Right cardiac atrium (tissue), 5 donors: Measurements from ENCODE around the gene SOWAHA. TPM values are rescaled to one million over a fixed set of nuclear protein-coding genes. Genes with fewer than 3 reads are reported as not detected.

ENCODE experiments used
- ATAC-seq, 2 donors: fragments of 200-7000 bp; cut with Tn5 transposase; one replicate each; pipeline versions ENCODE4 v1.8.0 to v1.9.1; 2020; ENCODE audit warnings: moderate library complexity in 2 of 2, mild to moderate bottlenecking in 1 of 2
- DNase-seq, 3 donors: peaks; one replicate each; pipeline ENCODE4 v3.0.0-alpha.2; 2020
- H3K27ac ChIP-seq: one replicate; pipeline ENCODE4 v1.5.1; 2013; ENCODE audit warnings: mild to moderate bottlenecking, low read length, control low read depth, moderate library complexity
- H3K27me3 ChIP-seq: one replicate; pipeline ENCODE4 v1.6.1; 2013; ENCODE audit not compliant: control insufficient read depth, insufficient read depth
- H3K4me1 ChIP-seq: one replicate; pipeline ENCODE4 v1.6.1; 2013; ENCODE audit warnings: low read length; ENCODE audit not compliant: control insufficient read depth, insufficient read depth
- H3K4me3 ChIP-seq: one replicate; pipeline ENCODE4 v1.5.1; 2013; ENCODE audit warnings: low read length, control low read depth
- H3K9me3 ChIP-seq: one replicate; pipeline ENCODE4 v1.6.1; 2013; ENCODE audit warnings: low read length; ENCODE audit not compliant: control insufficient read depth
- WGBS: extraction: QIAGEN DNeasy Blood & Tissue Kit; methylation state at CpG from one replicate; pipeline ENCODE4 v1.1.7; 2013; 5-methylcytosine and 5-hydroxymethylcytosine counted together
- intact Hi-C, 4 donors: fragments of 100-400 bp; cut with DNase I; formaldehyde crosslinking; loops; one replicate each; pipeline versions ENCODE4 v1.11.0 to v1.14.0; 2022 to 2023
- polyA plus RNA-seq: library from polyadenylated mRNA; stranded (reverse); fragments of 200-250 nt; gene quantifications from one replicate; pipeline ENCODE4 v1.2.3, GENCODE V29; 2013
- total RNA-seq, 4 donors: library from RNA; stranded (reverse); fragmentation: NEBNext Ultra II Directional; extraction: Animal tissue kit (Norgen Biotek cat#: 25700); gene quantifications; one replicate each; pipeline ENCODE4 v1.2.1, GENCODE V29; 2021
- donor health status: healthy with polysubstance abuse.
- donor health status: DM: no; HTN: yes; CAD: no.
- donor health status: DM: no; HTN: no; CAD: no.
- donor health status: DM: no; HTN: yes; CAD: no; lungs with severe emphysema.
- donor health status: DM: yes; HTN: yes; CAD: no.

Gene SOWAHA
- total and polyA plus RNA-seq, 5 donors = 0.05 to 0.11 TPM; not detected in 3

- no peak overlapping the region for H3K4me3 ChIP-seq
- H3K27me3 ChIP-seq = no peaks in the 10 kb centered on the region
- ATAC-seq = no peak
- no peaks in the 10 kb centered on the region for H3K9me3 ChIP-seq
- intact Hi-C loops = no loop called here
- DNase-seq = no peak
- H3K4me1 ChIP-seq = no peaks in the 10 kb centered on the region
- no peak overlapping the region for H3K27ac ChIP-seq
- 77% methylated on average over 2 of the region's 2 CpGs for WGBS
Measured at GRCh38 chr5:132837868-132838267, 24.8 kb downstream of the SOWAHA start.

DNA sequence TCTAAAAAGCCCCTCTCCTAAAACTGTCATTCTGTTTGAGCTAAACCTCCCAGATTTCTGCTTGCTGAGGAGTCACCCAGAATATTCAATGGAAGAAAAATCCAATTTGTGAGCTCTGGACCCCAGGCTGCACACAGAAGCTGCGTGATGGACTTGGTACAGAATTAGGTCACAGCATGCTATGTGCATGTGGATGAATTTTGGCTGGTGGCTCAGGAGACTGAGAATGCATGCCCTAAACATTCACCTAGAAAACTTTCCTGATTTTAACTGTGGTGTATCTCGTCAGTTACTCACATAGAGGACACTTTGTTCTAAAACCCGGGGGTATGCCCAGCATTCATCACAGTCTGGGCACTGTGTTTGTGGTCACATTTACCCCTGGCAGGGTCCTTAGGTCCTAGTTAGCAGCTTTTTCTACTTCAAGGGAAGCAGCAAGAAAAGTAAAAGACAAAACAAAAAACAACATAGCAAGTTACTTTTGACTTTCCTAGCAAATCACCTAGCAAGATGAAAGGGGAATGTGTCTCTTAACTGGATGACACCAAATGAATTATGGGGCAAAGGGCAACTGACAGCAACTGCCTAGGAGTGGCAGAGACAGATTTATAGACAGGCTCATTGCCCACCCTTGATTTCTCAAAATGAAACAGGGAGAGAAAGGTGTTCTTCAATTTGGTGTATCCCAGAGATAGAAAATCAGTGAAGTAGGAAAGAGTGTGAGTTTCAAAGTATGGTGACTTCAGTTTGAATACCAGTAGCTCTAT lies 25.6 kb downstream of the SOWAHA start:
- no peaks in the 10 kb centered on the region for H3K9me3 ChIP-seq
- no peaks in the 10 kb centered on the region for H3K4me1 ChIP-seq
- intact Hi-C loops = no loop called here
- DNase-seq = no peak
- H3K4me3 ChIP-seq = no peak overlapping the region
- ATAC-seq = no peak
- 87% methylated on average over 3 of the region's 3 CpGs for WGBS
- no peaks in the 10 kb centered on the region for H3K27me3 ChIP-seq
- H3K27ac ChIP-seq = no peak overlapping the region

- DNase-seq (no peak), ATAC-seq (peak; percentile 59 to 73)
- no peaks in the 10 kb centered on the region for H3K9me3 ChIP-seq
- H3K4me1 ChIP-seq = no peaks in the 10 kb centered on the region
- 72% methylated on average over 8 of the region's 8 CpGs for WGBS
- H3K27ac ChIP-seq = peak overlapping the region; percentile 78
- intact Hi-C loops = no loop called here
- no peak overlapping the region for H3K4me3 ChIP-seq
- H3K27me3 ChIP-seq = no peaks in the 10 kb centered on the region
Measured at GRCh38 chr5:132839426-132840301, 26.6 kb downstream of the SOWAHA start.

DNA sequence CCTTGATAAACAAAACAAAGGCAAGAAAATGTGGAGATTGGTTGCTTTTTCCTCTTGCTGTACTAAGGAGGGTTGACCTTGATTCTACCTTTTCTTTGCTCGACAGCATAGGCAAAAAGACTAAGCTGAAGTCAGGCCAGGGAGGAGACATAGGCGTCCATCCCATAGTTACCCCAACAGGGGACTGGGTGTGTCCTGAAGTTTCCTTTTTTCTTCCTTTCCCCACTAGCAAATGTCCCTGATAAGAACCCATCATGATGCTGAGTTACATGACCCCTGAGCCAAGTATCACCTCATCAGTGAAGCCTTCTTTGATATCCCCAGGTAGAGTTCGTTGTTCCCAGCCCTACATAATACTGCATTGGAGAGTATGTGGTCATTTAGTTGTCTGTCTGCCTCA lies 27.2 kb downstream of the SOWAHA start:
- H3K4me1 ChIP-seq = no peaks in the 10 kb centered on the region
- H3K27me3 ChIP-seq = no peaks in the 10 kb centered on the region
- H3K27ac ChIP-seq = no peak overlapping the region
- H3K9me3 ChIP-seq = no peaks in the 10 kb centered on the region
- ATAC-seq = no peak
- no peak for DNase-seq
- intact Hi-C loops = no loop called here
- H3K4me3 ChIP-seq = no peak overlapping the region
- WGBS = 60% methylated on average over 3 of the region's 3 CpGs

GRCh38 chr5:132840896-132841295 lies 27.8 kb downstream of the SOWAHA start:
- 60% methylated on average over 1 of the region's 1 CpG for WGBS

GRCh38 chr5:132841305-132841704 lies 28.2 kb downstream of the SOWAHA start:
- Histone ChIP-seq H3K27ac (no peak overlapping the region), H3K4me3 (no peak overlapping the region), H3K4me1 (no peaks in the 10 kb centered on the region), H3K27me3 (no peaks in the 10 kb centered on the region), H3K9me3 (no peaks in the 10 kb centered on the region)
- intact Hi-C loops = no loop called here
- DNase-seq = no peak
- ATAC-seq = no peak
- WGBS = 91% methylated on average over 4 of the region's 4 CpGs

More at GRCh38 chr5:132840896-132841295, 27.8 kb downstream of the SOWAHA start:
- ATAC-seq = no peak
- Histone ChIP-seq H3K27me3 (no peaks in the 10 kb centered on the region), H3K4me3 (no peak overlapping the region), H3K9me3 (no peaks in the 10 kb centered on the region), H3K4me1 (no peaks in the 10 kb centered on the region), H3K27ac (no peak overlapping the region)
- DNase-seq = no peak
- intact Hi-C loops = no loop called here

DNA sequence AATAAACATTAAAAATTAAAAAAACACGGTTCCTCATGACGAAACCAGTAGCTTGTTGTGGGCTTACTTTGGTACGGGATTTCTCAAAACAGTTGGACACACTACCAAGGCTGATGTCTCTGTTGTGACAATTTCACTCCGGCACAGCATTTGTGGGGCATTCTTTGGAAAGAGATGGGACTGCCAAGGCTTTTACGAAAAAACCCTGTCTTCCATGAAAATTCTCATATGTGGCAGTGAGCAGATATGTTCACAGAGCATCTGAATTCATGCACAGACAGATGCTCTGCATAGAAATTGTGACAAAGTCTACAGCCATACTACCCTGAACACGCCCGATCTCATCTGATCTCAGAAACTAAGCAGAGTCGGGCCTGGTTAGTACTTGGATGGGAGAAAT lies 35.2 kb downstream of the SOWAHA start:
- Histone ChIP-seq H3K27me3 (no peaks in the 10 kb centered on the region), H3K4me1 (no peaks in the 10 kb centered on the region), H3K27ac (no peak overlapping the region), H3K4me3 (no peak overlapping the region), H3K9me3 (no peaks in the 10 kb centered on the region)
- no peak for ATAC-seq
- WGBS = 94% methylated on average over 8 of the region's 8 CpGs
- DNase-seq = no peak
- intact Hi-C loops = no loop called here

DNA sequence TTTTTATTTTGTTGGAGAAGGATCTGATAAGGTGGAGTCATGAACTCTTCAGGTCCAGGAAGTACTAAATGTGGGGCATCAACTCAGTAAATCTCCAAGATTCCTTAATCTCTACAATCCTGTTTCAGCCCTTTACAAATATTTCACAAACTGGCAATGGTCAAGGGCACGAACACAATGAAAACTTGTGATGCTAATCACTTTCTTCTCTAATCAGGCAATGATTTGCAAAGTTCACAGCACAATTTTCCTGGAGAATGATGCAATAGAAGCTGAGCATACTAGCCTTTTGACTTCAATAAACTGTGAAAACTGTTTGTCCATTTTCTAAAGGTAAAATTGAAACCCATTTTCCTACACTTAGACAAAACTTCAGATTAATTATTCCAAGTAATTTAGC lies 36.2 kb downstream of the SOWAHA start:
- Histone ChIP-seq H3K27ac (no peak overlapping the region), H3K27me3 (no peaks in the 10 kb centered on the region)
- WGBS = 71% methylated on average over 1 of the region's 1 CpG

DNA sequence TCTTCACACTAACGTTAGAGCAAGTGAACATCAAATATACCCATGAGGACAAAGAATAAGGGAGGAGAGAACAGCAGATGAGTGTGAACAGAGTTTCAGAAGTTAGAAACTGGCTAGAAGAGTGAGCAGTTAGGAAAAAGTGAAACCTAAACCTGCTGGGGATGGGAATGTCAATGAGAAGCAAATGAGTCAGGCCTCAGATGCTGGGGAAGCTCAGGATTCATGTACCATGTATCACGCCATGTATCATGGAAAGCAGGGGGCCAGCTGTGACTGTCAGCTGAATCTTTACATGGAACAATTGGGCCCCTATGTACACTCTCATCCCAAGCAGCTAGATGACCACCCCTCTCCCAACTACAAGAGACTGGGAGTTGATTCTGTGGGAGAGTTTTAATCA lies 37.0 kb downstream of the SOWAHA start:
- Histone ChIP-seq H3K4me1 (no peaks in the 10 kb centered on the region), H3K4me3 (no peak overlapping the region), H3K9me3 (no peaks in the 10 kb centered on the region), H3K27me3 (no peaks in the 10 kb centered on the region), H3K27ac (no peak overlapping the region)
- WGBS = 73% methylated on average over 2 of the region's 2 CpGs
- DNase-seq = no peak
- ATAC-seq = no peak
- intact Hi-C loops = no loop called here

More for the DNA sequence above, 36.2 kb downstream of the SOWAHA start:
- Histone ChIP-seq H3K4me1 (no peaks in the 10 kb centered on the region), H3K4me3 (no peak overlapping the region), H3K9me3 (no peaks in the 10 kb centered on the region)
- ATAC-seq (no peak), DNase-seq (no peak)
- intact Hi-C loops = no loop called here

DNA sequence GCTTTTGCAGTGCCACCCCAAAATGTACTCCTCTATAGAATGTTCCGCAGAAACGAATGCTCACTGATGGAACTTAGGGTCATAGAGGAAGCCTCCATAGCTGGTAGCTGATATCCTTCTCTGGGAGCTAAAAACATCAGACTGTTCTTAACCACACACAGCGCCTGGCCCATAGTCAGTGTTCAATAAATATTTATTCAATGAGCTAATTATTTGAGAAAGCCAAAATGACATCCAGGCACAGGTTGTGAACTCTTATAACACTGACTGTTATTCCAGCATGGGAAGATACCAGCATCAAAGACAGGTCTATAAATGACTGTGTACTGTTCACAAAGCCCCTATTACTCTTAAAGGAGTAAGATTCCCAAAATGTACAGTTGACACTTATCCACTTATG lies 40.2 kb downstream of the SOWAHA start:
- intact Hi-C loops = no loop called here
- WGBS = 93% methylated on average over 3 of the region's 3 CpGs

GRCh38 chr5:132853790-132854189 lies 40.7 kb downstream of the SOWAHA start:
- 33% methylated on average over 1 of the region's 1 CpG for WGBS
- H3K27ac ChIP-seq = no peak overlapping the region
- H3K4me1 ChIP-seq = no peaks in the 10 kb centered on the region
- no peaks in the 10 kb centered on the region for H3K9me3 ChIP-seq
- H3K27me3 ChIP-seq = no peaks in the 10 kb centered on the region
- H3K4me3 ChIP-seq = no peak overlapping the region
- ATAC-seq = no peak
- DNase-seq = no peak
- intact Hi-C loops = no loop called here

More for the DNA sequence above, 40.2 kb downstream of the SOWAHA start:
- H3K9me3 ChIP-seq = no peaks in the 10 kb centered on the region
- no peaks in the 10 kb centered on the region for H3K27me3 ChIP-seq
- H3K4me3 ChIP-seq = no peak overlapping the region
- H3K27ac ChIP-seq = no peak overlapping the region
- H3K4me1 ChIP-seq = no peaks in the 10 kb centered on the region
- DNase-seq (no peak), ATAC-seq (no peak)
